A549 (cell line): ENCODE data around the gene KCNQ1.

Source experiments
- CEBPB ChIP-seq, 2 experiments: fragments of >200 bp in 1 of 2; sonication (Bioruptor Twin) in 1 of 2; formaldehyde crosslinking in 1 of 2; IDR thresholded peaks; 2 replicates each; pipeline ENCODE4 v1.6.1; 2012 to 2016
- HEYL ChIP-seq: fragments of 250-450 bp; sonication (Bioruptor Pico); IDR thresholded peaks from 2 replicates; pipeline ENCODE4 v1.8.0; 2021; ENCODE audit warnings: mild to moderate bottlenecking, moderate library complexity
- KDM1A ChIP-seq: fragments of 200-600 bp; sonication (generic); IDR thresholded peaks from 2 replicates; pipeline ENCODE4 v1.6.1; 2016; ENCODE audit warnings: low read depth, mild to moderate bottlenecking
- TF ChIP-seq, protein P1 (sequence below): fragments of >200 bp; sonication (Bioruptor Twin); formaldehyde crosslinking; IDR thresholded peaks from 3 replicates; pipeline ENCODE4 v1.5.1; 2016
- TF ChIP-seq, protein P2 (sequence below): IDR thresholded peaks from 2 replicates; pipeline ENCODE4 v1.6.1; 2012; ENCODE audit warnings: low read depth, borderline replicate concordance
- TF ChIP-seq, protein P3 (sequence below): fragments of >200 bp; sonication (Bioruptor Twin); formaldehyde crosslinking; IDR thresholded peaks from 2 replicates; pipeline ENCODE4 v1.6.1; 2016

DNA sequence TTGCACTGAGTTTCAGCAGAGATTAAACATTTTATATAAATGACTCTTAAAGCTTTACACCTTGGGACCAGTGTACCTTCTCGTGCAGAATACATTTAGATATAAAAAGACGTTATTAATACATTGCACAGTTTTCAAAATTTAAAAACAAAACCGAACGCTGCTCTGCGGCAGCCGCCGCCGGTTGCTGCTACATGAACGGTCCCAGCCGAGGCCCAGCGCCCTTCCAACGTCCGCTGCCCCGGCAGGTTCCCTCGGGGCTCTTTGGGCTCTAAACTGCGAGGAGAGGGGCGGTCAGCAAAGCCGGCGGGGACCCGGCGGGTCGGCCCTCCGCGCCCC lies 438.8 kb downstream of the KCNQ1 start:
- TF ChIP-seq, protein P1, sequence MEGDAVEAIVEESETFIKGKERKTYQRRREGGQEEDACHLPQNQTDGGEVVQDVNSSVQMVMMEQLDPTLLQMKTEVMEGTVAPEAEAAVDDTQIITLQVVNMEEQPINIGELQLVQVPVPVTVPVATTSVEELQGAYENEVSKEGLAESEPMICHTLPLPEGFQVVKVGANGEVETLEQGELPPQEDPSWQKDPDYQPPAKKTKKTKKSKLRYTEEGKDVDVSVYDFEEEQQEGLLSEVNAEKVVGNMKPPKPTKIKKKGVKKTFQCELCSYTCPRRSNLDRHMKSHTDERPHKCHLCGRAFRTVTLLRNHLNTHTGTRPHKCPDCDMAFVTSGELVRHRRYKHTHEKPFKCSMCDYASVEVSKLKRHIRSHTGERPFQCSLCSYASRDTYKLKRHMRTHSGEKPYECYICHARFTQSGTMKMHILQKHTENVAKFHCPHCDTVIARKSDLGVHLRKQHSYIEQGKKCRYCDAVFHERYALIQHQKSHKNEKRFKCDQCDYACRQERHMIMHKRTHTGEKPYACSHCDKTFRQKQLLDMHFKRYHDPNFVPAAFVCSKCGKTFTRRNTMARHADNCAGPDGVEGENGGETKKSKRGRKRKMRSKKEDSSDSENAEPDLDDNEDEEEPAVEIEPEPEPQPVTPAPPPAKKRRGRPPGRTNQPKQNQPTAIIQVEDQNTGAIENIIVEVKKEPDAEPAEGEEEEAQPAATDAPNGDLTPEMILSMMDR: no peak
- TF ChIP-seq KDM1A: no peak
- TF ChIP-seq, protein P2, sequence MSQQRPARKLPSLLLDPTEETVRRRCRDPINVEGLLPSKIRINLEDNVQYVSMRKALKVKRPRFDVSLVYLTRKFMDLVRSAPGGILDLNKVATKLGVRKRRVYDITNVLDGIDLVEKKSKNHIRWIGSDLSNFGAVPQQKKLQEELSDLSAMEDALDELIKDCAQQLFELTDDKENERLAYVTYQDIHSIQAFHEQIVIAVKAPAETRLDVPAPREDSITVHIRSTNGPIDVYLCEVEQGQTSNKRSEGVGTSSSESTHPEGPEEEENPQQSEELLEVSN: no peak
- TF ChIP-seq, protein P3, sequence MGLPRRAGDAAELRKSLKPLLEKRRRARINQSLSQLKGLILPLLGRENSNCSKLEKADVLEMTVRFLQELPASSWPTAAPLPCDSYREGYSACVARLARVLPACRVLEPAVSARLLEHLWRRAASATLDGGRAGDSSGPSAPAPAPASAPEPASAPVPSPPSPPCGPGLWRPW: no peak
- TF ChIP-seq CEBPB (IDR thresholded peaks at IDR 0.05): no peak
- TF ChIP-seq HEYL (CRISPR knock-in tag): no peak
